GM12878 (cell line): ENCODE data around the gene CYP4Z1. TPM values are rescaled to one million over a fixed set of nuclear protein-coding genes. Genes with fewer than 3 reads are reported as not detected.
A peak's percentile ranks its signal among the peaks of the same experiment; 100 is the strongest.
"Not testable (repeated sequence)": the region's sequence is repeated elsewhere in the genome, so short reads cannot be mapped to it uniquely, and the experiment has no call there.

Experiments used
- ATAC-seq: fragments of 200-7000 bp; cut with Tn5 transposase; 3 replicates; pipeline ENCODE4 v1.9.1; 2020; ENCODE audit warnings: mild to moderate bottlenecking, moderate library complexity
- BruUV-seq: library from RNA; stranded (reverse); fragments of 400-500 nt; replicated peaks from 2 replicates; lab custom pipeline; 2021; lab: Mats Ljungman, UMichigan
- CTCF ChIA-PET: fragments of 300-600 bp; sonication (Branson Sonifier 250); formaldehyde crosslinking; extraction: SDS; loops from one replicate; lab custom pipeline; 2021; ENCODE audit warnings: inconsistent platforms; lab: Yijun Ruan, JAX
- POLR2A ChIA-PET: fragments of 350-600 bp; formaldehyde crosslinking; extraction: SDS; loops from one replicate; lab custom pipeline; 2021; ENCODE audit warnings: inconsistent platforms; lab: Charles Lee
- RAD21 ChIA-PET: fragments of 300-600 bp; sonication (Branson Sonifier 250); formaldehyde crosslinking; loops from one replicate; lab custom pipeline; 2023; ENCODE audit warnings: antibody characterized with exemption; ENCODE audit not compliant: unreplicated experiment; lab: Charles Lee
- SMC1A ChIA-PET: fragments of 300-600 bp; sonication (Branson Sonifier 250); formaldehyde crosslinking; loops from one replicate; lab custom pipeline; 2023; ENCODE audit not compliant: unreplicated experiment, uncharacterized antibody; lab: Charles Lee
- DNase-seq: peaks from one replicate; pipeline ENCODE4 v3.0.0-alpha.2; 2011; ENCODE audit warnings: low read depth, low spot score
- FAIRE-seq: peaks from 3 replicates; lab custom pipeline; 2011; peaks lifted over from hg19 to GRCh38; lab: Jason Lieb, UNC
- H2AFZ ChIP-seq: 2 replicates; pipeline ENCODE4 v1.6.0; 2011; ENCODE audit warnings: low read depth, low read length, control low read depth; ENCODE audit not compliant: control insufficient read depth
- H3K27ac ChIP-seq: 2 replicates; pipeline ENCODE4 v1.5.1; 2011; ENCODE audit warnings: control low read depth; ENCODE audit not compliant: control insufficient read depth, insufficient read depth
- H3K27me3 ChIP-seq, 2 experiments: replicated peaks in 1 of 2; 2 replicates each; pipeline versions ENCODE4 v1.6.0 to v1.6.1; 2011; ENCODE audit warnings: low read length in 1 of 2; ENCODE audit not compliant: control insufficient read depth in 2 of 2, insufficient read depth in 2 of 2
- H3K36me3 ChIP-seq, 2 experiments: 2 replicates each; pipeline ENCODE4 v1.5.1; 2011; ENCODE audit warnings: low read length in 1 of 2; ENCODE audit not compliant: control insufficient read depth in 2 of 2, insufficient read depth in 2 of 2
- H3K4me1 ChIP-seq: 2 replicates; pipeline ENCODE4 v1.6.1; 2011; ENCODE audit warnings: mild to moderate bottlenecking, low read length, moderate library complexity, mixed read lengths; ENCODE audit not compliant: control insufficient read depth, insufficient read depth
- H3K4me2 ChIP-seq: 2 replicates; pipeline ENCODE4 v1.6.0; 2011; ENCODE audit warnings: control low read depth; ENCODE audit not compliant: control insufficient read depth, insufficient read depth
- H3K4me3 ChIP-seq: fragments of 200-600 bp; sonication (generic); 2 replicates; pipeline ENCODE4 v1.5.1; 2016
- H3K79me2 ChIP-seq: 2 replicates; pipeline ENCODE4 v1.6.0; 2011; ENCODE audit warnings: low read length; ENCODE audit not compliant: control insufficient read depth, insufficient read depth
- H3K9ac ChIP-seq: 2 replicates; pipeline ENCODE4 v1.8.0; 2011; ENCODE audit warnings: low read length, control low read depth, mixed read lengths; ENCODE audit not compliant: control insufficient read depth, insufficient read depth
- H3K9me3 ChIP-seq: replicated peaks from 3 replicates; pipeline ENCODE4 v1.5.1; 2011; ENCODE audit warnings: mild to moderate bottlenecking, low read length; ENCODE audit not compliant: control insufficient read depth, insufficient read depth
- H4K20me1 ChIP-seq: 2 replicates; pipeline ENCODE4 v1.6.0; 2011; ENCODE audit not compliant: control insufficient read depth, insufficient read depth
- CTCF ChIP-seq, 3 experiments: IDR thresholded peaks in 2 of 3; conservative IDR thresholded peaks in 1 of 3; 2 replicates each; pipeline ENCODE4 v1.5.1; 2011; ENCODE audit warnings: low read depth in 3 of 3, low read length in 3 of 3, mild to moderate bottlenecking in 3 of 3, control low read depth in 2 of 3, moderate library complexity in 2 of 3, inconsistent platforms in 1 of 3, mixed read lengths in 1 of 3; ENCODE audit not compliant: control insufficient read depth in 2 of 3, insufficient read depth in 1 of 3; ENCODE audit errors: extremely low read depth in 1 of 3
- RAD21 ChIP-seq: IDR thresholded peaks from 2 replicates; pipeline ENCODE4 v1.6.1; 2011; ENCODE audit warnings: mild to moderate bottlenecking, low read depth, low read length, moderate library complexity; ENCODE audit not compliant: insufficient read depth
- SMARCA5 ChIP-seq: fragments of 450-650 bp; IDR thresholded peaks from 2 replicates; pipeline ENCODE4 v1.6.1; 2017; ENCODE audit warnings: mild to moderate bottlenecking
- WGBS: methylation state at CpG from one replicate; pipeline ENCODE4 v1.1.6; 2016; ENCODE audit warnings: low lambda C conversion rate; ENCODE audit not compliant: insufficient replicate concordance, insufficient coverage; ENCODE audit errors: missing lambda C conversion rate; 5-methylcytosine and 5-hydroxymethylcytosine counted together
- in situ Hi-C: fragments of 300-500 bp; cut with MboI; formaldehyde crosslinking; loops from 9 replicates; pipeline ENCODE4 v1.14.3; 2018; ENCODE audit warnings: mixed read lengths
- intact Hi-C: fragments of 100-400 bp; cut with micrococcal nuclease; formaldehyde crosslinking; loops from one replicate; pipeline ENCODE4 v1.14.2; 2022; ENCODE audit not compliant: unreplicated experiment
- polyA plus RNA-seq, 11 experiments: library from polyadenylated mRNA; depleted of rRNA in 4 of 11; unstranded in 6 of 11; stranded (reverse) in 5 of 11; fragments of >200 nt; fragmentation: Nextera tagmentation in 4 of 11; fragmentation: Illumina TruSeq in 1 of 11; extraction: Ambion mirVana in 4 of 11; extraction: Trizol in 1 of 11; gene quantifications; 1 replicate in 1 of 11; 2 replicates in 10 of 11; pipeline versions ENCODE4 v1.2.1 to v1.2.3, GENCODE V29; 2011 to 2016; ENCODE audit warnings: inconsistent platforms in 2 of 11, missing spikeins in 2 of 11, low read depth in 1 of 11
- total RNA-seq, 4 experiments: library from RNA; depleted of rRNA in 3 of 4; stranded (reverse); fragments of >200 nt in 3 of 4; fragmentation: Illumina TruSeq in 1 of 4; extraction: Trizol in 1 of 4; gene quantifications; 2 replicates each; pipeline versions ENCODE4 v1.2.1 to v1.2.3, GENCODE V29; 2013 to 2021

The CYP4Z1 gene
- total and polyA plus RNA-seq, 10 of the 15 experiments (the other 5 are each of a cell fraction or from before 2014, with no cell fraction given): not detected

- H3K4me3 ChIP-seq, H3K79me2 ChIP-seq, H3K36me3 ChIP-seq, in situ Hi-C loops, intact Hi-C loops, H3K9ac ChIP-seq, H3K9me3 ChIP-seq, H3K27ac ChIP-seq, H4K20me1 ChIP-seq, H2AFZ ChIP-seq, SMC1A ChIA-PET, BruUV-seq, CTCF ChIA-PET, DNase-seq, H3K27me3 ChIP-seq, POLR2A ChIA-PET, H3K4me1 ChIP-seq, H3K4me2 ChIP-seq, RAD21 ChIA-PET: not testable (repeated sequence)
- WGBS: 0% methylated on average over 3 of the region's 3 CpGs
- peak; percentile 76 for FAIRE-seq
- 0 out of 3 replicates have a peak, but pooled peaks have one; percentile 34 for ATAC-seq
- TF ChIP-seq RAD21 (0 out of 2 replicates have a peak, but pooled peaks have one; percentile 4), CTCF (IDR thresholded peaks at IDR 0.05 in 2 of 3, conservative IDR thresholded peaks at IDR 0.05 in 1 of 3; ENCODE audit: control insufficient read depth in 2 of 3, extremely low read depth in 1 of 3, insufficient read depth in 1 of 3, low read depth in 3 of 3, low read length in 3 of 3) (peak; percentile 27 to 33 (median 29); a peak in 4 of 6 replicates)
Measured at GRCh38 chr1:47089356-47089755, 22.3 kb downstream of the CYP4Z1 start.

- DNase-seq, H3K9ac ChIP-seq, H3K36me3 ChIP-seq, H3K4me2 ChIP-seq, POLR2A ChIA-PET, in situ Hi-C loops, H2AFZ ChIP-seq, H3K27me3 ChIP-seq, H3K4me1 ChIP-seq, H3K9me3 ChIP-seq, intact Hi-C loops, RAD21 ChIA-PET, H3K4me3 ChIP-seq, H3K79me2 ChIP-seq, BruUV-seq, CTCF ChIA-PET, H3K27ac ChIP-seq, H4K20me1 ChIP-seq, SMC1A ChIA-PET: not testable (repeated sequence)
- TF ChIP-seq CTCF (IDR thresholded peaks at IDR 0.05 in 2 of 3, conservative IDR thresholded peaks at IDR 0.05 in 1 of 3; ENCODE audit: control insufficient read depth in 2 of 3, extremely low read depth in 1 of 3, insufficient read depth in 1 of 3, low read depth in 3 of 3, low read length in 3 of 3): peak in 1 of 3 experiments; percentile 25; a peak in 1 of 6 replicates
- TF ChIP-seq SMARCA5: peak; percentile 68; the same call in 1 of the 2 replicates
- 0 out of 2 replicates have a peak, but pooled peaks have one; percentile 11 for TF ChIP-seq RAD21
- ATAC-seq (peak; percentile 31; the same call in 1 of the 3 replicates), FAIRE-seq (peak; percentile 77)
- 1% methylated on average over 3 of the region's 3 CpGs for WGBS
Measured at GRCh38 chr1:47091476-47091875, 24.4 kb downstream of the CYP4Z1 start.
